Choroid plexus epithelial cell (primary cell): Measurements from ENCODE around the gene KRTAP5-2.

Experiments used
- DNase-seq: peaks from one replicate; pipeline ENCODE4 v3.0.0-alpha.2; 2010; ENCODE audit warnings: low read depth
- H3K4me3 ChIP-seq: 2 replicates; pipeline ENCODE4 v1.5.1; 2011; ENCODE audit warnings: low read depth, mild to moderate bottlenecking, control low read depth, low read length, moderate library complexity
- CTCF ChIP-seq: conservative IDR thresholded peaks from 2 replicates; pipeline ENCODE4 v1.5.1; 2011; ENCODE audit warnings: low read depth, mild to moderate bottlenecking, control low read depth, inconsistent platforms, low read length, moderate library complexity

KRTAP5-2 gene

GRCh38 chr11:1555713-1556153 lies 42.4 kb downstream of the KRTAP5-2 start:
- H3K4me3 ChIP-seq = no peak overlapping the region
- no peak for TF ChIP-seq CTCF
- DNase-seq = no peak

- DNase-seq = no peak
- no peak overlapping the region for H3K4me3 ChIP-seq
- no peak for TF ChIP-seq CTCF
Observed at GRCh38 chr11:1554981-1555712, 42.9 kb downstream of the KRTAP5-2 start.

DNA sequence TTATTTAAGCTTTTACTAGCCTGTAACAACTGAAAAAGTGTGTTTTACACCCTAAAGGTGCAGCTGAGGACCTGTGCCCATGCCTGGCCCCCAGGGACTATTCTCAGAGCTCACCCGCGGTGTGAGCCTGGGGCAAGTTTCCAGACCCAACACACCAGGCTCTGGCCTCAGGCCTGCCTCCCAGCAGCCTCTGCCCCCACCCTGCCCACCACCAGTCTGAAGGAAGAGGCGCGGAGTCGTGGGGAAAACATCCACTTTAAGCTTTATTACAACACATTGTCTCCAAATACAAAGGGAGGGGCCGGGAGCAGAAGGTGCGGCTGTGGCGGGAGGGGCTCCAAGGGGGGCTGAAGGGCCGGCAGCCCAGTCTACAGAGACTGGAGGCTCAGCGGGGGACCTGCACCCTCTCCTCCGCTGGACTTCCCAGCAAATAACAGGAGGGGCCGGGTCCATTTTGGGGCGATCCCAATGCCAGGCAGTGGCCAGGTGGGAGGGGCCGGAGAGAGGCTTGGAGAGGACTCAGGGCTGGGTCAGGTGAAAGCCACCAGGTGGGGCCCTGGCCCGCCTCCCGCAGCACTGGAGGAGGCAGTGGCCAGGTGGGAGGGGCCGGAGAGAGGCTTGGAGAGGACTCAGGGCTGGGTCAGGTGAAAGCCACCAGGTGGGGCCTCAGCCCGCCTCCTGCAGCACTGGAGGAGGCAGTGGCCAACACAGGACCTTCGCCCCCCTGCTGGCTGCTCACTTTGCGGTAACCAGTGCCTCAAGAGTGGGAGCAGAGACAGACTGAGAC lies 44.1 kb downstream of the KRTAP5-2 start:
- TF ChIP-seq CTCF = no peak
- H3K4me3 ChIP-seq = no peak overlapping the region
- DNase-seq = no peak

DNA sequence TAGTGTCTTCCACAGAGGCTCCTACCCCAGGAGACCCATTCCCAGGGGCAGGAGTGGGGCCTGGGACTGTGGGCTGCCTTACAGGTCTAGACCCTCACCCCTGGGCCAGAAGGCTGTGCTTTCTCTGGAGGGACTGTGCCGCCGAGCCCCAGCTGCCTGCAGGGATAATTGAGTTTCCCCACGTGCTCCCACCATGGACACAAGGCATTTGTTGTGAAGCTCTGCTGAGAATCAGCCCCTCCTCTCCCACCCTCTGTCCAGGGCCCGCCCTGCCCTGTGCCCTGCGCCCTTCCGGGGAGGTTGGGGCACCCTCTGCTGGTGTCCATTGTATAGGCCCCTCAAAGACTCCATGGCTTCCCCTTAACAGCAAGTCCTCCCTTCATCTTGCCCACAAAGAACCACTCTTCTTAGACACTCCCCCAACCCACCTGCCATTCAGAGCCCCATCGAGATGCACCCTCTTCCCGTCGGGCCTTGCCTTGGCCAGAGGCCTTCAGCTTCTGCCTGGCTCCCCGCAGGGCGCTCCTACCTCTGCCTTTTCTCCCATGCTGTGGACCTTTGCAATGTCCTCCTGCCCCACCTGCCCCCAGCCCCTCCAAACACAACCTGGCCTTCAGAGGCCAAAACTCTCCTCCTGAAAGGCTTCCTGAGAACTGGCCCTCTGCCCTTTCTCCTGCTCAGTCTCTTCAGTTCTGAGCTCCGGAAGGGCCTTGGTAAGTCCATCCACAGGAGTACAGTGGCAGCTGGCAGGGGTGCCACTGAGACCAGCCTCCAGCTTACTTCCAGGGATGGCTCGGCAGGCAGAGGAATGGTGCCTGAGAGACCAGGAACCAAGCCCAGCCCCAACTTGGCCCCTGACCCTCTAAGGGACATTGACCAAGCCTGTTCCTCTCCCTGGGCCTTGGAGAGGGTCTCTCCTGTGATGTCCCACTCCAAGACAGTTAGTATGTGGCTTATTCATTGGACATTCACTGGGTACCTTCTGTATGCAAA lies 48.5 kb downstream of the KRTAP5-2 start:
- TF ChIP-seq CTCF = no peak
- DNase-seq = no peak
- H3K4me3 ChIP-seq = no peak overlapping the region

DNA sequence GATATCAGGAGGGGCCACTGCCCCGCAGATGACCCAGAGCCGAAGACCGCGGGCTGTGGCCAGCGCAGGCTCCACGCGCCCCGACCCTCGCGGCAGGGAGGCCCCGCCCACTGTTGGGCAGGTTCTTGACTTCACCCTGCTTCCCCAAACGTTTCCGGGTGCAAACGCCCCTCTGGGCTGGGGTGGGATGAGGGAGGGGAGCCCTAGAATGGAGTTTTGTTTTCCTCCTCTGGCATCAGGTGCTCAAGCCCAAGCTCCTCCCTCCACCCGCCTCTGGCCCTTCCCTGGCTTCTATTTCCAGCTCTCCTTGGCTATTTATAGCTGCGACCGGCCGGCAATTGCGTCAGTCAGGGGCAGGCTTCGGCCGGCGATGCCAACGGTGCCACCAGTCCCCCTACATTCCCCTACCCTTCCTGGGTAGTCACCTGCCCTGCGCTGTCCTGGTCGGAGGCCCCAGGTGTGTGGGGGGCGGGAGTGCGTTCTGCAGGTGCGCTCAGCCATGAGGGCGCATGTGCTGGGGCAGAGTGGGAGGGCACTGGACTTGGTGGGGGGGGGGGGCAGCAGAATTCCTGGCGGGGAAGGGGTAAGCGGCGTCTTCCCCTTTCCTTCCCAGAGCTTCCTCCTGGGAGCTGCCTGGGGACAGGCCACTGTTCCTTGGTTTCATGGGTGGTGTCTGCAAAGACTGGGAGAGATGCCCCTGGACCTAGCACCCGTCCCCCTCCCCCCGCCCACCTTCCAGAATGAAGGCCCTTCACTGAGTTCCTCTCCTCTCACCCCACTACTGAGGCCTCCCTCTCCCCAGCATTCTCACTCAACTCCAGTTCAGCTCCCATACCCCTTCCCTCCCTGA lies 49.6 kb downstream of the KRTAP5-2 start:
- TF ChIP-seq CTCF = no peak

More for the DNA sequence above, 49.6 kb downstream of the KRTAP5-2 start:
- H3K4me3 ChIP-seq = no peak overlapping the region
- DNase-seq = peak; percentile 59
